Adrenal gland (tissue), 12 donors: ENCODE measurements around the gene SLC7A1. TPM values are rescaled to one million over a fixed set of nuclear protein-coding genes. Genes with fewer than 3 reads are reported as not detected.

ENCODE experiments used
- DNase-seq, 7 donors: peaks; one replicate each; pipeline ENCODE4 v3.0.0-alpha.2; 2019 to 2020
- H3K27ac ChIP-seq, 5 donors: fragments of 200-600 bp; sonication (generic) in 4 of 5; 1 replicate in 3 of 5; 2 replicates in 2 of 5; pipeline versions ENCODE4 v1.5.1 to v1.8.0; 2016 to 2020; ENCODE audit warnings: mild to moderate bottlenecking in 1 of 5
- H3K27me3 ChIP-seq: fragments of 200-600 bp; 2 replicates; pipeline ENCODE4 v1.8.0; 2021
- H3K36me3 ChIP-seq, 2 donors: fragments of 200-600 bp; replicated peaks in 1 of 2; 1 replicate in 1 of 2; 2 replicates in 1 of 2; pipeline versions ENCODE4 v1.5.1 to v1.8.0; 2018 to 2022
- H3K4me1 ChIP-seq, 2 donors: fragments of 200-600 bp; replicated peaks in 1 of 2; 1 replicate in 1 of 2; 2 replicates in 1 of 2; pipeline versions ENCODE4 v1.5.1 to v1.8.0; 2018 to 2021
- H3K4me3 ChIP-seq, 4 donors: fragments of 200-600 bp; sonication (generic) in 3 of 4; one replicate each; pipeline ENCODE4 v1.5.1; 2016 to 2018
- H3K9me3 ChIP-seq, 3 donors: fragments of 200-600 bp; sonication (generic) in 1 of 3; replicated peaks in 1 of 3; 1 replicate in 2 of 3; 2 replicates in 1 of 3; pipeline versions ENCODE4 v1.5.1 to v1.8.0; 2016 to 2021
- POLR2A ChIP-seq, 2 donors: fragments of 450-650 bp; IDR thresholded peaks; one replicate each; pipeline ENCODE4 v1.6.1; 2017; ENCODE audit warnings: antibody characterized with exemption in 2 of 2, mild to moderate bottlenecking in 2 of 2, moderate library complexity in 1 of 2
- WGBS, 4 donors: extraction: QIAGEN DNeasy Blood & Tissue Kit in 2 of 4; methylation state at CpG; one replicate each; pipeline versions ENCODE4 v1.1.5 to v1.1.7; 2013 to 2017; 5-methylcytosine and 5-hydroxymethylcytosine counted together
- intact Hi-C, 2 donors: fragments of 100-400 bp; cut with DNase I; formaldehyde crosslinking; loops; one replicate each; pipeline versions ENCODE4 v1.14.1 to v1.15.0; 2022 to 2023
- polyA plus RNA-seq, 3 donors: library from polyadenylated mRNA; stranded (reverse); fragments of 200-250 nt in 2 of 3; fragments of 350-450 nt in 1 of 3; fragmentation: Illumina TruSeq in 1 of 3; extraction: RNeasy Lipid Tissue Mini Kit (QIAGEN cat#74804) in 1 of 3; gene quantifications; one replicate each; pipeline ENCODE4 v1.2.3, GENCODE V29; 2013 to 2014
- total RNA-seq, 9 donors: library from RNA; depleted of rRNA in 4 of 9; stranded (reverse); fragments of >200 nt in 4 of 9; fragments of 120-200 nt in 1 of 9; fragmentation: NEBNext Ultra II Directional in 1 of 9; extraction: Animal tissue kit (Norgen Biotek cat#: 25700) in 1 of 9; gene quantifications; one replicate each; pipeline versions ENCODE4 v1.1.0 to v1.2.4, GENCODE V29; 2013 to 2023
- TF ChIP-seq, protein P1 (sequence below), 6 experiments: fragments of 450-650 bp in 4 of 6; fragments of 200-600 bp in 2 of 6; sonication (generic) in 1 of 6; IDR thresholded peaks; 1 replicate in 5 of 6; 2 replicates in 1 of 6; pipeline versions ENCODE4 v1.5.1 to v1.8.0; 2016 to 2021; ENCODE audit warnings: antibody characterized with exemption in 6 of 6, mild to moderate bottlenecking in 2 of 6, moderate library complexity in 1 of 6
- donor health status: healthy with polysubstance abuse.
- donor health status: Bipolar disorder and iron deficiency.
- donor health status: DM: yes; HTN: yes; CAD: no.
- donor health status: DM: no; HTN: no; CAD: no.
- donor health status: DM: no; HTN: no; CAD: no.
- donor health status: DM: yes; HTN: yes; CAD: no.

SLC7A1 gene
- total and polyA plus RNA-seq, 12 donors: 2.2 to 87.6 (median 6.2) TPM

DNA sequence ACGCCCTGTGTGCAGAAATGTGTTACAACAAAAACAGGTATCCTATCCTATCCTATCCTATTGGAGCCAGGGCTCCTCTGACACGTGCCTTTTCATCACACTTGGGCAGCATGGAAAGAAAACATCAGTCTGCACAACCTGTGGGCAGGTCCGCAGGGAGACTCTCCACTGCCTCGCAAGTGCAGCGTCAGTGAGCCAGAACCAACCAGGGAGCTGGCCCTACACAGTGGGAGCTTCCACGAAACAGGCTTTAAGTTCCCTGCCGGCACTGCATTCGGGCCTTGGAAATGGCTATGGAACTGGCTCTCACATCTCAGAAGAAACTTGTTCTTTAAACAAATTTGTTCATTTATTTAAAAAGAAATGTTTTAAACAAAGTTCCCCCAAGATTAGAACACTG, 49.5 kb downstream of the SLC7A1 start:
- DNase-seq: no peak
- Histone ChIP-seq H3K4me3 (no peak overlapping the region), H3K4me1 (no peaks in the 10 kb centered on the region), H3K27me3 (no peaks in the 10 kb centered on the region), H3K27ac (no peak overlapping the region), H3K9me3 (no peaks in the 10 kb centered on the region), H3K36me3 (no peaks in the 10 kb centered on the region)
- WGBS, 4 donors: 90 to 97% (median 96%) methylated on average over 8 of the region's 8 CpGs
- TF ChIP-seq POLR2A (IDR thresholded peaks at IDR 0.05): no peak
- TF ChIP-seq, protein P1, sequence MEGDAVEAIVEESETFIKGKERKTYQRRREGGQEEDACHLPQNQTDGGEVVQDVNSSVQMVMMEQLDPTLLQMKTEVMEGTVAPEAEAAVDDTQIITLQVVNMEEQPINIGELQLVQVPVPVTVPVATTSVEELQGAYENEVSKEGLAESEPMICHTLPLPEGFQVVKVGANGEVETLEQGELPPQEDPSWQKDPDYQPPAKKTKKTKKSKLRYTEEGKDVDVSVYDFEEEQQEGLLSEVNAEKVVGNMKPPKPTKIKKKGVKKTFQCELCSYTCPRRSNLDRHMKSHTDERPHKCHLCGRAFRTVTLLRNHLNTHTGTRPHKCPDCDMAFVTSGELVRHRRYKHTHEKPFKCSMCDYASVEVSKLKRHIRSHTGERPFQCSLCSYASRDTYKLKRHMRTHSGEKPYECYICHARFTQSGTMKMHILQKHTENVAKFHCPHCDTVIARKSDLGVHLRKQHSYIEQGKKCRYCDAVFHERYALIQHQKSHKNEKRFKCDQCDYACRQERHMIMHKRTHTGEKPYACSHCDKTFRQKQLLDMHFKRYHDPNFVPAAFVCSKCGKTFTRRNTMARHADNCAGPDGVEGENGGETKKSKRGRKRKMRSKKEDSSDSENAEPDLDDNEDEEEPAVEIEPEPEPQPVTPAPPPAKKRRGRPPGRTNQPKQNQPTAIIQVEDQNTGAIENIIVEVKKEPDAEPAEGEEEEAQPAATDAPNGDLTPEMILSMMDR (IDR thresholded peaks at IDR 0.05): no peak
- intact Hi-C loops: no loop called here

DNA sequence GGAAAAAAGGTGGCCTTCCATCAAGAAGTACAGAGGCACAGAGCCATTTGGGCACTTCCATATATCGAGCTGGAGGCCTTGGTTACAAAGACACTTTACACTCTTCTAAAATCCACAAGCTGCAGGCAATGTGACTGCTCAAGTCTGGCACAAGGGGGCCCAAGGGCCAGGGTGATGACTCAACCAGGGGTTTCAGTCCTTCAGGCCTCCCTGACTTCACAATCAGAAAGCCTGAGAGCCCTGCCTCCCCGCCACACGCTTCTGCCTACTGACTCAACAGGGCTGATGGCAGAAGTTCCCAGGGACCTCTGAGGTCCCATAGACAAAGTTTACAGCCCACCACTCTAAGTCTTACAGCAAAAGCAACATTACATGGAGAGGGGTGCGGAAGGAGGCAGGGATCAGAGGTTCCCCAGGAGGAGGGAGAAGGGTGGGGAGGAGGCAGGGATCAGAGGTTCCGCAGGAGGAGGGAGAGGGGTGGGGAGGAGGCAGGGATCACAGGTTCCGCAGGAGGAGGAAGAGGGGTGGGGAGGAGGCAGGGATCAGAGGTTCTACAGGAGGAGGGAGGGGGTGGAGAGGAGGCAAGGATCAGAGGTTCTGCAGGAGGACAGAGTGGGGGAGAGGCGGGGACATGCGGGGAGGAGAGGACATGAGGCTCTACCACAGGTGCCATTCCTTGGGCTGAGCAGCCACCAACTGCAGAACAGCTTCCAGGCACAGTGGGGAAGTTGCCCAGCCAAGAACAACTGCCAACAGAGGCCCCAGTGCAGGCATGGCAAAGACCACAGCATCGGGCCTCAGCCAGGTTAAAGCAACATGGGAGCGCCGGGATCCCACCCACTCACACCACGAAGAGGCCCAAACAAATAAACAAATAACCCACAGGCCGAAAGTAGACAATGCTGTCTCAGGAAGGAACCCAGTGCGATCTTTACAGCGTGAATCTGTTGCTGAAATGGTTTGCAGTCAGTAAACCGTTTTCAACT, 52.0 kb downstream of the SLC7A1 start:
- no peaks in the 10 kb centered on the region for H3K4me1 ChIP-seq
- H3K27me3 ChIP-seq: no peaks in the 10 kb centered on the region
- 92 to 94% (median 93%) methylated on average over 11 to 16 of the region's 16 CpGs for WGBS, 4 donors
- H3K36me3 ChIP-seq: no peaks in the 10 kb centered on the region
- intact Hi-C loops: no loop called here
- no peak overlapping the region for H3K27ac ChIP-seq
- no peaks in the 10 kb centered on the region for H3K9me3 ChIP-seq
- no peak for DNase-seq
- no peak for TF ChIP-seq POLR2A (IDR thresholded peaks at IDR 0.05)
- TF ChIP-seq, protein P1 (IDR thresholded peaks at IDR 0.05): no peak
- no peak overlapping the region for H3K4me3 ChIP-seq

DNA sequence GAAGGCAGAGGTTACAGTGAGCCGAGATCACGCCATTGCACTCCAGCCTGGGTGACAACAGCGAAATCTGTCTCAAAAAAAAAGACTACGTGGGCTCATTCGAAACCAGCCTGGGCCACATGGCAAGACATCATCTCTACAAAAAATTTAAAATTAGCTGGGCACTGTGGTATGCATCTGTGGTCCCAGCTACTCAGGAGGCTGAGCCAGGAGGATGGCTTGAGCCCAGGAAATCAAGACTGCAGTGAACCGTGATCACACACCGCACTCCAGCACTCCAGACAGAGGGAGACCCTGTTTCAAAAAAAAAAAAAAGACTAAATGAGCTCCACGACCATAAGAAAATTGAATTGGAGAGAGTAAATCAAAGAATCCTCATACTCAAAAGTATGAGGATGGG, 53.1 kb downstream of the SLC7A1 start:
- no peaks in the 10 kb centered on the region for H3K36me3 ChIP-seq
- DNase-seq: no peak
- H3K9me3 ChIP-seq: no peaks in the 10 kb centered on the region
- no peaks in the 10 kb centered on the region for H3K27me3 ChIP-seq
- no peak for TF ChIP-seq POLR2A (IDR thresholded peaks at IDR 0.05)
- TF ChIP-seq, protein P1 (IDR thresholded peaks at IDR 0.05): no peak
- H3K4me3 ChIP-seq: no peak overlapping the region
- intact Hi-C loops: no loop called here
- H3K4me1 ChIP-seq: no peaks in the 10 kb centered on the region
- H3K27ac ChIP-seq: no peak overlapping the region
- WGBS, 4 donors: 97 to 100% (median 99%) methylated on average over 8 of the region's 8 CpGs

DNA sequence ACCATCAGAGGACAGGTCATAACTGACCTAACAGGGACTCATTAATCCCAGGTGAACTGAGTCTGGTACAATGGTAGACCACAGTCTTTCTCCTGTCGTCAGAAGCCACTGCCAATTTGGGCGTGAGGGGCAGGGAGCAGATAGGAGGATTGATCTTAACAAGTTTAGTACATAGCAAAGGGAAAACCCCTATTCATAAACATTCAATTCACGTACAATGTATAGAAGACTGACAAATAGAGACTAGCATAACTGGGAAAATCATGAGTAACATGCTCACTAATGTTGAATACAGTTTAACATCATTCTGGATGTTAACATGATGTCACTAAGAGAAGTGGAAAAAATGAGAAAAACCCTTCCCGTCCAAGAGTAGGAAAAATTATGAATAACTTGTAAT, 54.1 kb downstream of the SLC7A1 start:
- Histone ChIP-seq H3K27ac (no peak overlapping the region), H3K36me3 (no peaks in the 10 kb centered on the region), H3K4me1 (no peaks in the 10 kb centered on the region), H3K27me3 (no peaks in the 10 kb centered on the region), H3K4me3 (no peak overlapping the region), H3K9me3 (no peaks in the 10 kb centered on the region)
- 95 to 100% (median 98%) methylated on average over 4 of the region's 4 CpGs for WGBS, 4 donors
- DNase-seq: no peak
- TF ChIP-seq, protein P1 (IDR thresholded peaks at IDR 0.05): no peak
- no peak for TF ChIP-seq POLR2A (IDR thresholded peaks at IDR 0.05)
- intact Hi-C loops: no loop called here
